Measurements from ENCODE around the gene RAD51D. TPM values are rescaled to one million over a fixed set of nuclear protein-coding genes. Genes with fewer than 3 reads are reported as not detected.

RAD51D gene
- total RNA-seq, 3 donors from 2014 or later, result 9.1 to 14.4 (median 11.6) TPM

GRCh38 chr17:35062308-35062707, 57.4 kb downstream of the RAD51D start:
- intact Hi-C loops (cut with DNase I, micrococcal nuclease), result no loop called here
- DNase-seq (no peak), ATAC-seq (no peak)
- no peak overlapping the region for H3K4me3 ChIP-seq
- H3K9me3 ChIP-seq, result no peaks in the 10 kb centered on the region
- H3K36me3 ChIP-seq (ENCODE audit: low read depth), result no peaks in the 10 kb centered on the region
- TF ChIP-seq CTCF (IDR thresholded peaks at IDR 0.05), result no peak
- peaks cover 13% of the 10 kb centered on the region for H3K4me1 ChIP-seq (ENCODE audit: low read depth)

GRCh38 chr17:35057332-35057915, 62.2 kb downstream of the RAD51D start:
- Histone ChIP-seq H3K4me3 (no peak overlapping the region), H3K4me1 (ENCODE audit: low read depth) (peaks cover 1% of the 10 kb centered on the region), H3K36me3 (ENCODE audit: low read depth) (no peaks in the 10 kb centered on the region), H3K9me3 (no peaks in the 10 kb centered on the region)
- DNase-seq (no peak), ATAC-seq (no peak)
- intact Hi-C loops (cut with DNase I, micrococcal nuclease), result no loop called here
- TF ChIP-seq CTCF (IDR thresholded peaks at IDR 0.05), result no peak

GRCh38 chr17:35056013-35056412, 63.6 kb downstream of the RAD51D start:
- Histone ChIP-seq H3K9me3 (no peaks in the 10 kb centered on the region), H3K4me3 (no peak overlapping the region), H3K4me1 (ENCODE audit: low read depth) (peaks cover 15% of the 10 kb centered on the region), H3K36me3 (ENCODE audit: low read depth) (no peaks in the 10 kb centered on the region)
- ATAC-seq, result no peak
- intact Hi-C loops (cut with DNase I, micrococcal nuclease), result no loop called here
- no peak for DNase-seq
- TF ChIP-seq CTCF (IDR thresholded peaks at IDR 0.05), result no peak

- no peaks in the 10 kb centered on the region for H3K36me3 ChIP-seq (ENCODE audit: low read depth)
- intact Hi-C loops (cut with DNase I, micrococcal nuclease), result no loop called here
- H3K9me3 ChIP-seq, result no peaks in the 10 kb centered on the region
- ATAC-seq (no peak), DNase-seq (no peak)
- no peak for TF ChIP-seq CTCF (IDR thresholded peaks at IDR 0.05)
- H3K4me3 ChIP-seq, result no peak overlapping the region
- H3K4me1 ChIP-seq (ENCODE audit: low read depth), result peaks cover 25% of the 10 kb centered on the region
Measured at GRCh38 chr17:35053204-35053603, 66.5 kb downstream of the RAD51D start.

GRCh38 chr17:35052780-35053179, 66.9 kb downstream of the RAD51D start:
- H3K36me3 ChIP-seq (ENCODE audit: low read depth), result no peaks in the 10 kb centered on the region
- peaks cover 25% of the 10 kb centered on the region for H3K4me1 ChIP-seq (ENCODE audit: low read depth)
- H3K4me3 ChIP-seq, result no peak overlapping the region
- DNase-seq, result no peak
- no peak for TF ChIP-seq CTCF (IDR thresholded peaks at IDR 0.05)
- H3K9me3 ChIP-seq, result no peaks in the 10 kb centered on the region
- no peak for ATAC-seq
- intact Hi-C loops (cut with DNase I, micrococcal nuclease), result no loop called here

GRCh38 chr17:35052241-35052610, 67.4 kb downstream of the RAD51D start:
- Histone ChIP-seq H3K9me3 (no peaks in the 10 kb centered on the region), H3K4me1 (ENCODE audit: low read depth) (peaks cover 25% of the 10 kb centered on the region), H3K36me3 (ENCODE audit: low read depth) (no peaks in the 10 kb centered on the region), H3K4me3 (no peak overlapping the region)
- no peak for TF ChIP-seq CTCF (IDR thresholded peaks at IDR 0.05)
- DNase-seq (no peak), ATAC-seq (no peak)
- intact Hi-C loops (cut with DNase I, micrococcal nuclease), result no loop called here
